Smooth muscle cell (in vitro differentiated cells): Measurements from ENCODE around the gene AMPD1. TPM values are rescaled to one million over a fixed set of nuclear protein-coding genes. Genes with fewer than 3 reads are reported as not detected.

Experiments
- polyA plus RNA-seq: library from polyadenylated mRNA; unstranded; fragments of >200 nt; fragmentation: Nextera tagmentation; extraction: Ambion mirVana; gene quantifications from 2 replicates; pipeline ENCODE4 v1.2.1, GENCODE V29; 2016
- small RNA-seq: library from RNA; depleted of rRNA; stranded (forward); fragments of <200 nt; gene quantifications from one replicate; pipeline ENCODE3, GENCODE V24; 2014
- total RNA-seq: library from RNA; depleted of rRNA; stranded (reverse); fragments of >200 nt; gene quantifications from 2 replicates; pipeline ENCODE4 v1.2.3, GENCODE V29; 2014

Gene AMPD1
- total and polyA plus RNA-seq, 2 experiments from 2014 or later: not detected

Small RNA genes lying within 50 kb of the gene (small RNA-seq; reads per million reads assigned to genes)
- not detected for gene RN7SL432P
- gene RNY1P13: not detected

Other genes with a start within 250 kb of the AMPD1 start
- gene TRIM33, start 184.3 kb downstream of the AMPD1 start, total RNA-seq: 30.5 and 35.9 TPM in 2 replicates
- 12.0 and 22.7 TPM in 2 replicates for gene TRIM33, start 184.3 kb downstream of the AMPD1 start, polyA plus RNA-seq
- gene BCAS2, start 113.9 kb downstream of the AMPD1 start, total RNA-seq: 49.3 and 65.5 TPM in 2 replicates
- gene BCAS2, start 113.9 kb downstream of the AMPD1 start, polyA plus RNA-seq: 57.0 and 61.2 TPM in 2 replicates
- gene DENND2C, start 25.5 kb downstream of the AMPD1 start, total RNA-seq: 4.1 and 8.6 TPM in 2 replicates
- gene DENND2C, start 25.5 kb downstream of the AMPD1 start, polyA plus RNA-seq: 1.4 and 2.9 TPM in 2 replicates
- gene NRAS, start 21.2 kb upstream of the AMPD1 start, total RNA-seq: 84.7 and 105 TPM in 2 replicates
- 31.4 and 37.0 TPM in 2 replicates for gene NRAS, start 21.2 kb upstream of the AMPD1 start, polyA plus RNA-seq
- 768 and 827 TPM in 2 replicates for gene CSDE1, start 62.4 kb upstream of the AMPD1 start, total RNA-seq
- 160 and 173 TPM in 2 replicates for gene CSDE1, start 62.4 kb upstream of the AMPD1 start, polyA plus RNA-seq
- 70.5 and 84.4 TPM in 2 replicates for gene SIKE1, start 85.1 kb upstream of the AMPD1 start, total RNA-seq
- gene SIKE1, start 85.1 kb upstream of the AMPD1 start, polyA plus RNA-seq: 37.0 and 54.8 TPM in 2 replicates
- not detected in 2 replicates for gene SYCP1, start 159.3 kb upstream of the AMPD1 start, total RNA-seq
- gene SYCP1, start 159.3 kb upstream of the AMPD1 start, polyA plus RNA-seq: not detected in 2 replicates